H9 (cell line): ENCODE results near the gene LDHAL6B. TPM values are rescaled to one million over a fixed set of nuclear protein-coding genes. Genes with fewer than 3 reads are reported as not detected.

ENCODE experiments used
- DNase-seq: peaks from one replicate; pipeline ENCODE4 v3.0.0-alpha.2; 2017
- H2AFZ ChIP-seq: one replicate; pipeline ENCODE4 v1.6.1; 2013; ENCODE audit warnings: mild to moderate bottlenecking, low read length, control low read depth, moderate library complexity
- H2AK5ac ChIP-seq: 2 replicates; pipeline ENCODE4 v1.6.1; 2013; ENCODE audit warnings: low read length, control low read depth, mixed read lengths; ENCODE audit not compliant: insufficient read length
- H2BK120ac ChIP-seq: one replicate; pipeline ENCODE4 v1.6.1; 2013; ENCODE audit warnings: low read depth, mild to moderate bottlenecking, low read length, control low read depth, inconsistent platforms; ENCODE audit not compliant: poor library complexity, severe bottlenecking
- H2BK12ac ChIP-seq: 2 replicates; pipeline ENCODE4 v1.6.1; 2013; ENCODE audit warnings: low read length, control low read depth, mixed read lengths, low read depth; ENCODE audit not compliant: insufficient read length
- H2BK15ac ChIP-seq: 2 replicates; pipeline ENCODE4 v1.6.1; 2013; ENCODE audit warnings: low read depth, low read length, control low read depth
- H2BK20ac ChIP-seq: one replicate; pipeline ENCODE4 v1.6.1; 2013; ENCODE audit warnings: low read depth, mild to moderate bottlenecking, low read length, control low read depth, inconsistent platforms; ENCODE audit not compliant: poor library complexity, severe bottlenecking
- H2BK5ac ChIP-seq: 2 replicates; pipeline ENCODE4 v1.6.1; 2013; ENCODE audit warnings: low read length, control low read depth, mixed read lengths; ENCODE audit not compliant: insufficient read length
- H3K14ac ChIP-seq: 2 replicates; pipeline ENCODE4 v1.6.1; 2013; ENCODE audit warnings: low read length, control low read depth; ENCODE audit not compliant: insufficient read depth
- H3K18ac ChIP-seq: 2 replicates; pipeline ENCODE4 v1.6.1; 2013; ENCODE audit warnings: low read depth, mild to moderate bottlenecking, mixed read lengths, low read length, control low read depth; ENCODE audit not compliant: insufficient read length
- H3K23ac ChIP-seq: 2 replicates; pipeline ENCODE4 v1.6.1; 2013; ENCODE audit warnings: low read length, control low read depth, mixed read lengths, low read depth; ENCODE audit not compliant: insufficient read length
- H3K23me2 ChIP-seq: 2 replicates; pipeline ENCODE4 v1.6.1; 2013; ENCODE audit warnings: low read depth, mild to moderate bottlenecking, mixed read lengths, low read length, control low read depth; ENCODE audit not compliant: insufficient read length, poor library complexity, severe bottlenecking
- H3K27ac ChIP-seq: 2 replicates; pipeline ENCODE4 v1.5.1; 2013; ENCODE audit warnings: low read length, control low read depth, mixed read lengths, low read depth; ENCODE audit not compliant: insufficient read length
- H3K27me3 ChIP-seq: 2 replicates; pipeline ENCODE4 v1.6.1; 2013; ENCODE audit warnings: low read length, control low read depth, inconsistent platforms; ENCODE audit not compliant: insufficient read depth
- H3K4ac ChIP-seq: 2 replicates; pipeline ENCODE4 v1.6.1; 2013; ENCODE audit warnings: low read depth, mild to moderate bottlenecking, control low read depth, inconsistent platforms, low read length, moderate library complexity
- H3K4me1 ChIP-seq: 2 replicates; pipeline ENCODE4 v1.6.1; 2013; ENCODE audit warnings: low read length, control low read depth, inconsistent platforms; ENCODE audit not compliant: insufficient read depth
- H3K4me2 ChIP-seq: 2 replicates; pipeline ENCODE4 v1.6.1; 2013; ENCODE audit warnings: low read length, control low read depth, mixed read lengths; ENCODE audit not compliant: insufficient read length, insufficient read depth
- H3K56ac ChIP-seq: 2 replicates; pipeline ENCODE4 v1.6.1; 2013; ENCODE audit warnings: low read depth, mild to moderate bottlenecking, mixed read lengths, low read length, control low read depth; ENCODE audit not compliant: insufficient read length
- H3K79me1 ChIP-seq: 2 replicates; pipeline ENCODE4 v1.6.1; 2013; ENCODE audit warnings: low read depth, mild to moderate bottlenecking, moderate library complexity, low read length, control low read depth, inconsistent platforms; ENCODE audit not compliant: insufficient read depth, poor library complexity, severe bottlenecking
- H3K79me2 ChIP-seq: 2 replicates; pipeline ENCODE4 v1.6.1; 2013; ENCODE audit warnings: low read length, control low read depth, inconsistent platforms; ENCODE audit not compliant: insufficient read depth
- H3K9ac ChIP-seq: 2 replicates; pipeline ENCODE4 v1.6.1; 2013; ENCODE audit warnings: low read length, control low read depth, mixed read lengths; ENCODE audit not compliant: insufficient read length; ENCODE audit errors: extremely low read depth
- H3K9me3 ChIP-seq: one replicate; pipeline ENCODE4 v1.6.1; 2013; ENCODE audit warnings: low read depth, low read length, inconsistent platforms; ENCODE audit not compliant: control insufficient read depth
- H3T11ph ChIP-seq: one replicate; pipeline ENCODE4 v1.6.1; 2013; ENCODE audit warnings: mild to moderate bottlenecking, low read length, control low read depth, inconsistent platforms
- H4K20me1 ChIP-seq: one replicate; pipeline ENCODE4 v1.6.1; 2013; ENCODE audit not compliant: control insufficient read depth, insufficient read length, insufficient read depth
- H4K5ac ChIP-seq: 2 replicates; pipeline ENCODE4 v1.6.1; 2013; ENCODE audit warnings: low read depth, mild to moderate bottlenecking, mixed read lengths, low read length, control low read depth; ENCODE audit not compliant: insufficient read length
- H4K8ac ChIP-seq: replicated peaks from 2 replicates; pipeline ENCODE4 v1.6.1; 2013; ENCODE audit warnings: low read length, control low read depth, mixed read lengths, low read depth; ENCODE audit not compliant: insufficient read length
- H4K91ac ChIP-seq: 2 replicates; pipeline ENCODE4 v1.6.1; 2013; ENCODE audit warnings: low read depth, mild to moderate bottlenecking, moderate library complexity, mixed read lengths, low read length, control low read depth; ENCODE audit not compliant: insufficient read length
- H3K27ac Mint-ChIP-seq, 3 experiments: 2 replicates in 2 of 3; 3 replicates in 1 of 3; pipeline ENCODE4 v1.8.0; 2020 to 2021; ENCODE audit warnings: mixed read lengths in 3 of 3, mild to moderate bottlenecking in 1 of 3, moderate library complexity in 1 of 3
- H3K27me3 Mint-ChIP-seq: 2 replicates; pipeline ENCODE4 v1.8.0; 2021; ENCODE audit warnings: low read depth, mild to moderate bottlenecking, moderate library complexity, mixed read lengths
- H3K36me3 Mint-ChIP-seq, 3 experiments: 2 replicates in 2 of 3; 3 replicates in 1 of 3; pipeline ENCODE4 v1.8.0; 2020 to 2021; ENCODE audit warnings: low read depth in 3 of 3, mixed read lengths in 3 of 3; ENCODE audit not compliant: insufficient read depth in 1 of 3
- H3K4me1 Mint-ChIP-seq, 2 experiments: 2 replicates each; pipeline ENCODE4 v1.8.0; 2020; ENCODE audit warnings: mixed read lengths in 2 of 2
- H3K4me3 Mint-ChIP-seq, 2 experiments: 2 replicates in 1 of 2; 3 replicates in 1 of 2; pipeline ENCODE4 v1.8.0; 2020 to 2021; ENCODE audit warnings: mild to moderate bottlenecking in 2 of 2, mixed read lengths in 2 of 2, moderate library complexity in 1 of 2
- H3K9me3 Mint-ChIP-seq, 2 experiments: 2 replicates in 1 of 2; 3 replicates in 1 of 2; pipeline ENCODE4 v1.8.0; 2020; ENCODE audit warnings: mild to moderate bottlenecking in 2 of 2, mixed read lengths in 2 of 2, moderate library complexity in 1 of 2
- WGBS: extraction: QIAGEN DNeasy Blood & Tissue Kit; methylation state at CpG from one replicate; pipeline ENCODE4 v1.1.7; 2013; ENCODE audit warnings: missing lambda C conversion rate, low lambda C conversion rate, mixed read lengths; ENCODE audit not compliant: insufficient read length; ENCODE audit errors: extremely low coverage; 5-methylcytosine and 5-hydroxymethylcytosine counted together
- total RNA-seq: library from RNA; stranded (reverse); gene quantifications from 2 replicates; pipeline ENCODE4 v1.2.1, GENCODE V29; 2021
- TF ChIP-seq, protein P1 (sequence below): fragments of 200-600 bp; sonication (generic); conservative IDR thresholded peaks from 3 replicates; pipeline ENCODE4 v1.8.0; 2021; ENCODE audit warnings: antibody characterized with exemption, mild to moderate bottlenecking

The LDHAL6B gene
- total RNA-seq, 1 experiment from 2014 or later, result not detected

DNA sequence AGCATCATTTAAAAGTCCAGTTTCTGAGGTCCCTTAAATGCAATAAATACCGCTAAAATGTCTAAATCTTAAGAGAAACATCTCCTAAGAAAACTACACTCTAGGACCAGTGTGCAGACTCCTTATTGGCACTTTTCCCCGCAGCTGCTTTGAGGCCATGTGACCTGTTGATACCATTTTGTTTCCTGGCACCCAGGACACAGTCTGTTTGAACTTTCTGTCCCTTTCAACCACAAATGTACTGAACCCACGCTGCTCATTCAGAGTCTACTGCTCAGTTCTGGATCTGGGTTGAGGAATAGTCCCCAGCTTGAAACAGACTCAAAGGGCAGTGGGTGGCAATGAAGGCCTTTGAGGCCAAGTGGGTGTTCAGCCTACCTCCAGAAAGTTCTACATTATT is 17.1 kb downstream of the LDHAL6B start:
- no peaks in the 10 kb centered on the region for H3K27me3 Mint-ChIP-seq
- H4K20me1 ChIP-seq, result no peaks in the 10 kb centered on the region
- no peak overlapping the region for H4K91ac ChIP-seq
- no peak overlapping the region for H3K56ac ChIP-seq
- H3K4me1 ChIP-seq, result no peaks in the 10 kb centered on the region
- H3K9ac ChIP-seq, result no peak overlapping the region
- no peak overlapping the region for H4K8ac ChIP-seq
- no peaks in the 10 kb centered on the region for H3K79me1 ChIP-seq
- peaks cover 0 to 3% of the 10 kb centered on the region in 2 experiments; a peak in 1 of 4 replicates for H3K4me1 Mint-ChIP-seq
- H3K18ac ChIP-seq, result no peak overlapping the region
- H2BK12ac ChIP-seq, result no peak overlapping the region
- no peaks in the 10 kb centered on the region for H3K9me3 Mint-ChIP-seq
- no peak overlapping the region for H3T11ph ChIP-seq
- no CpG with 5 or more reads among the region's 3 CpGs for WGBS
- no peak overlapping the region for H2BK20ac ChIP-seq
- no peak for DNase-seq
- H3K23me2 ChIP-seq, result no peaks in the 10 kb centered on the region
- no peak overlapping the region for H3K14ac ChIP-seq
- no peak overlapping the region for H4K5ac ChIP-seq
- no peak overlapping the region for H2AFZ ChIP-seq
- H3K27ac Mint-ChIP-seq, result peak overlapping the region in 1 of 3 experiments; percentile 85; a peak in 2 of 7 replicates
- no peaks in the 10 kb centered on the region for H3K79me2 ChIP-seq
- H2BK5ac ChIP-seq, result no peak overlapping the region
- no peak overlapping the region for H2BK15ac ChIP-seq
- H2BK120ac ChIP-seq, result no peak overlapping the region
- no peak overlapping the region for H3K4me2 ChIP-seq
- no peak overlapping the region for H3K23ac ChIP-seq
- peaks cover 11 to 72% (median 61%) of the 10 kb centered on the region in 3 experiments; a peak in 6 of 7 replicates for H3K36me3 Mint-ChIP-seq
- H2AK5ac ChIP-seq, result no peak overlapping the region
- TF ChIP-seq, protein P1, sequence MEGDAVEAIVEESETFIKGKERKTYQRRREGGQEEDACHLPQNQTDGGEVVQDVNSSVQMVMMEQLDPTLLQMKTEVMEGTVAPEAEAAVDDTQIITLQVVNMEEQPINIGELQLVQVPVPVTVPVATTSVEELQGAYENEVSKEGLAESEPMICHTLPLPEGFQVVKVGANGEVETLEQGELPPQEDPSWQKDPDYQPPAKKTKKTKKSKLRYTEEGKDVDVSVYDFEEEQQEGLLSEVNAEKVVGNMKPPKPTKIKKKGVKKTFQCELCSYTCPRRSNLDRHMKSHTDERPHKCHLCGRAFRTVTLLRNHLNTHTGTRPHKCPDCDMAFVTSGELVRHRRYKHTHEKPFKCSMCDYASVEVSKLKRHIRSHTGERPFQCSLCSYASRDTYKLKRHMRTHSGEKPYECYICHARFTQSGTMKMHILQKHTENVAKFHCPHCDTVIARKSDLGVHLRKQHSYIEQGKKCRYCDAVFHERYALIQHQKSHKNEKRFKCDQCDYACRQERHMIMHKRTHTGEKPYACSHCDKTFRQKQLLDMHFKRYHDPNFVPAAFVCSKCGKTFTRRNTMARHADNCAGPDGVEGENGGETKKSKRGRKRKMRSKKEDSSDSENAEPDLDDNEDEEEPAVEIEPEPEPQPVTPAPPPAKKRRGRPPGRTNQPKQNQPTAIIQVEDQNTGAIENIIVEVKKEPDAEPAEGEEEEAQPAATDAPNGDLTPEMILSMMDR, result no peak
- H3K9me3 ChIP-seq, result no peaks in the 10 kb centered on the region
- H3K4me3 Mint-ChIP-seq, result no peak overlapping the region
- no peaks in the 10 kb centered on the region for H3K27me3 ChIP-seq
- H3K4ac ChIP-seq, result no peak overlapping the region
- no peak overlapping the region for H3K27ac ChIP-seq
